ENCODE data around the gene UBAP1. TPM values are rescaled to one million over a fixed set of nuclear protein-coding genes. Genes with fewer than 3 reads are reported as not detected.

The UBAP1 gene
- total and polyA plus RNA-seq, 2 of the 4 experiments (the other 2 are of a cell fraction) = 30.6 to 37.0 TPM

GRCh38 chr9:34185778-34186551 lies 7.1 kb downstream of the UBAP1 start:
- Histone ChIP-seq H2AK5ac (ENCODE audit: low read depth, low read length) (peak overlapping the region; percentile 11), H3K4me2 (ENCODE audit: low read depth, low read length) (peak overlapping the region; percentile 70; the same call in 1 of the 2 replicates), H3K4me1 (ENCODE audit: control insufficient read depth, insufficient read depth, low read length) (peaks cover 7% of the 10 kb centered on the region), H3K36me3 (ENCODE audit: control insufficient read depth, insufficient read depth, low read length) (peaks cover 4% of the 10 kb centered on the region), H2BK20ac (ENCODE audit: low read depth, low read length) (peak overlapping the region; percentile 11; the same call in 1 of the 2 replicates), H4K8ac (ENCODE audit: low read depth in 2 of 2, low read length in 2 of 2) (no peak overlapping the region), H3K9ac (ENCODE audit: low read depth, low read length) (no peak overlapping the region), H3K9me1 (ENCODE audit: insufficient read depth, low read length) (peaks cover 10% of the 10 kb centered on the region), H2BK5ac (ENCODE audit: low read depth, low read length, poor library complexity, severe bottlenecking) (peak overlapping the region; percentile 46), H3K56ac (ENCODE audit: extremely low read depth, insufficient read depth, low read length) (no peak overlapping the region), H3K14ac (replicated peaks; ENCODE audit: low read depth, low read length) (peak overlapping the region; percentile 40), H3K23ac (ENCODE audit: low read depth, low read length) (peak overlapping the region; percentile 48; the same call in 1 of the 2 replicates), H3K27me3 (ENCODE audit: control insufficient read depth, insufficient read depth, low read length) (no peaks in the 10 kb centered on the region), H3K79me1 (ENCODE audit: low read depth in 1 of 2, low read length in 2 of 2) (peaks cover 8 to 52% of the 10 kb centered on the region in 2 experiments), H3K4me3 (ENCODE audit: insufficient read depth, low read depth, low read length) (no peak overlapping the region), H3K9me3 (ENCODE audit: control insufficient read depth, insufficient read depth, low read length) (no peaks in the 10 kb centered on the region), H3K18ac (ENCODE audit: low read depth, low read length) (peak overlapping the region; percentile 40; the same call in 1 of the 2 replicates), H4K91ac (ENCODE audit: insufficient read depth, low read depth, low read length) (0 out of 2 replicates have a peak overlapping the region, but pooled peaks have one; percentile 18), H4K5ac (ENCODE audit: low read depth, low read length) (no peak overlapping the region), H2BK15ac (ENCODE audit: low read depth, low read length) (0 out of 3 replicates have a peak overlapping the region, but pooled peaks have one; percentile 37), H3K27ac (ENCODE audit: insufficient read depth, low read length) (no peak overlapping the region; the same call in 1 of the 2 replicates), H2AK9ac (replicated peaks; ENCODE audit: low read depth, low read length, poor library complexity) (no peak overlapping the region), H2AFZ (replicated peaks; ENCODE audit: low read length, poor library complexity) (no peak overlapping the region), H4K20me1 (ENCODE audit: insufficient read depth, low read length) (peaks cover 61% of the 10 kb centered on the region), H3K4ac (ENCODE audit: low read depth, low read length) (peak overlapping the region; percentile 5; the same call in 1 of the 2 replicates), H2BK120ac (ENCODE audit: low read depth, low read length) (0 out of 2 replicates have a peak overlapping the region, but pooled peaks have one; percentile 8)
- TF ChIP-seq NFE2L2 (IDR thresholded peaks at IDR 0.05; ENCODE audit: low read depth, low read length) (peak; percentile 72; the same call in 1 of the 2 replicates), FOS (IDR thresholded peaks at IDR 0.05; ENCODE audit: low read depth, low read length) (peak; percentile 90), BHLHE40 (IDR thresholded peaks at IDR 0.05; ENCODE audit: low read depth, low read length) (peak; percentile 75), POLR2A (IDR thresholded peaks at IDR 0.05; ENCODE audit: low read depth, low read length) (no peak), MAFK (IDR thresholded peaks at IDR 0.05; ENCODE audit: low read depth, low read length) (peak; percentile 95), CEBPB (IDR thresholded peaks at IDR 0.05; ENCODE audit: low read depth, low read length) (peak; percentile 97)
- TF ChIP-seq, protein P1, sequence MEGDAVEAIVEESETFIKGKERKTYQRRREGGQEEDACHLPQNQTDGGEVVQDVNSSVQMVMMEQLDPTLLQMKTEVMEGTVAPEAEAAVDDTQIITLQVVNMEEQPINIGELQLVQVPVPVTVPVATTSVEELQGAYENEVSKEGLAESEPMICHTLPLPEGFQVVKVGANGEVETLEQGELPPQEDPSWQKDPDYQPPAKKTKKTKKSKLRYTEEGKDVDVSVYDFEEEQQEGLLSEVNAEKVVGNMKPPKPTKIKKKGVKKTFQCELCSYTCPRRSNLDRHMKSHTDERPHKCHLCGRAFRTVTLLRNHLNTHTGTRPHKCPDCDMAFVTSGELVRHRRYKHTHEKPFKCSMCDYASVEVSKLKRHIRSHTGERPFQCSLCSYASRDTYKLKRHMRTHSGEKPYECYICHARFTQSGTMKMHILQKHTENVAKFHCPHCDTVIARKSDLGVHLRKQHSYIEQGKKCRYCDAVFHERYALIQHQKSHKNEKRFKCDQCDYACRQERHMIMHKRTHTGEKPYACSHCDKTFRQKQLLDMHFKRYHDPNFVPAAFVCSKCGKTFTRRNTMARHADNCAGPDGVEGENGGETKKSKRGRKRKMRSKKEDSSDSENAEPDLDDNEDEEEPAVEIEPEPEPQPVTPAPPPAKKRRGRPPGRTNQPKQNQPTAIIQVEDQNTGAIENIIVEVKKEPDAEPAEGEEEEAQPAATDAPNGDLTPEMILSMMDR (conservative IDR thresholded peaks at IDR 0.05; ENCODE audit: low read depth, low read length) = no peak
- dilution Hi-C loops (cut with HindIII; ENCODE audit: low sequenced_read_pairs, unreplicated experiment) = no loop called here
- CTCF ChIA-PET = no interaction called here
- peak; percentile 76 for ATAC-seq (ENCODE audit: low read depth)
- POLR2A ChIA-PET (ENCODE audit: unreplicated experiment) = no interaction called here
- WGBS, 2 experiments (ENCODE audit: extremely low coverage in 2 of 2, insufficient read length in 1 of 2) = no CpG with 5 or more reads among the region's 3 CpGs
- in situ Hi-C loops (cut with MboI; ENCODE audit: low sequenced_read_pairs) = no loop called here
- intact Hi-C loops (cut with micrococcal nuclease) = no loop called here
- BruUV-seq (replicated peaks) = no TSS peak
- DNase-seq = peak; percentile 93

All from IMR-90 (cell line).